OCI-LY3 (cell line): ENCODE measurements around the gene TIMM13.

Source experiments
- H2AFZ ChIP-seq: fragments of 200-600, 300-600 bp; shearing (Covaris generic); 2 replicates; pipeline ENCODE4 v1.6.0; 2014; ENCODE audit warnings: antibody characterized with exemption, low read depth, low read length
- H3K27ac ChIP-seq: fragments of 200-600, 300-600 bp; sonication (generic); 2 replicates; pipeline ENCODE4 v1.5.1; 2014; ENCODE audit warnings: mild to moderate bottlenecking, low read length, moderate library complexity, mixed read lengths
- H3K27me3 ChIP-seq: fragments of 200-600, 300-600 bp; sonication (generic); 2 replicates; pipeline ENCODE4 v1.6.1; 2014; ENCODE audit warnings: low read depth, low read length, mixed read lengths
- H3K36me3 ChIP-seq: fragments of 200-600, 300-600 bp; sonication (generic); replicated peaks from 2 replicates; pipeline ENCODE3; 2014; ENCODE audit warnings: low read depth, low read length, mixed read lengths
- H3K4me1 ChIP-seq: fragments of 300-600, 200-600 bp; sonication (generic); 2 replicates; pipeline ENCODE4 v1.6.1; 2014; ENCODE audit warnings: low read length, mixed read lengths
- H3K4me2 ChIP-seq: fragments of 200-600, 300-600 bp; sonication (generic); 2 replicates; pipeline ENCODE4 v1.6.1; 2014; ENCODE audit warnings: low read length, mixed read lengths
- H3K4me3 ChIP-seq: fragments of 300-600, 200-600 bp; sonication (generic); 2 replicates; pipeline ENCODE4 v1.5.1; 2014; ENCODE audit warnings: antibody characterized with exemption, mild to moderate bottlenecking, low read length, moderate library complexity
- H3K79me2 ChIP-seq: fragments of 300-600, 200-600 bp; shearing (Covaris generic); 2 replicates; pipeline ENCODE4 v1.6.1; 2014; ENCODE audit warnings: mild to moderate bottlenecking, low read length, mixed read lengths
- H3K9ac ChIP-seq: fragments of 300-600, 200-600 bp; shearing (Covaris generic); 2 replicates; pipeline ENCODE4 v1.6.0; 2014; ENCODE audit warnings: mild to moderate bottlenecking, low read length, moderate library complexity
- H3K9me3 ChIP-seq: fragments of 200-600, 300-600 bp; shearing (Covaris generic); 2 replicates; pipeline ENCODE4 v1.6.1; 2014; ENCODE audit warnings: low read length, mixed read lengths; ENCODE audit not compliant: insufficient read depth
- H4K20me1 ChIP-seq: fragments of 200-600, 300-600 bp; sonication (generic); 2 replicates; pipeline ENCODE4 v1.6.1; 2016; ENCODE audit warnings: low read length, mixed read lengths; ENCODE audit not compliant: insufficient read depth
- EZH2phosphoT487 ChIP-seq: fragments of 200-600 bp; shearing (Covaris generic); IDR thresholded peaks from 2 replicates; pipeline ENCODE4 v1.6.1; 2018; ENCODE audit warnings: antibody characterized with exemption, mixed run types, low read depth
- TF ChIP-seq, protein P1 (sequence below): fragments of 200-600, 300-600 bp; sonication (generic); IDR thresholded peaks from 2 replicates; pipeline ENCODE4 v1.5.1; 2014; ENCODE audit warnings: antibody characterized with exemption, low read length, low read depth

The TIMM13 gene

DNA sequence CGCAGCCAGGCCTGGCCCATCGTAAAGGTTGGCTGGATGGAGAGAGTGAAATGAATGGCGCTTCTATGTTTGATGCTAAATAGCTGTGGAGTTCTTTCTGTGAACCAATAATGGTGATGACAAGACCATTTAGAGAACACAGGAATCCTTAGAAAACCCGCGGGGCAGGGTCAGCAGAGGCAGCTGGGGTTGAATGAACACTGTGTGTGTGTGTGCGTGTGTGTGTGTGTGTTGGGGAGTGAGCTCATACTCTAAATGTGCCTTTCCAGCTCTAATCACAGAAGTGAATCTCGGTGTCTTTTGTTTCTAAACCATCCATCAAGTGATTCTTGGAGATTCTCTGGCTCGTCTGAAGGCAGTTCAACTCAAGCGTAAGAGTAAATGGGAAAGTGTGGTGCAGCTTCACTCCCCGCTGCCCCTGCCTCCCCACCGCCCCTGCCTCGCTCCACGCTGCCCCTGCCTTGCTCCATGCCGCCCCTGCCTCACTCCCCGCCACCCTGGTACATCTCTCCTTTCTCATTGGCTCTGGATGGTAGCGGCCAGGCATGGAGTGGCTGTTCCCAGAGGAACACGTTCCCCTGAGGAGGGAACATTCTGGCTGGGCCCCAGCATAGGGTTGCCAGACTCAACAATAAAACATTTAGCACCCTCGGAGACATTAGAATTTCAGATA is 46.1 kb downstream of the TIMM13 start:
- no peaks in the 10 kb centered on the region for H4K20me1 ChIP-seq
- H3K4me2 ChIP-seq, result no peak overlapping the region
- no peaks in the 10 kb centered on the region for H3K79me2 ChIP-seq
- 0 out of 2 replicates have a peak, but pooled peaks cover 5% of the 10 kb centered on the region for H3K9me3 ChIP-seq
- H3K4me1 ChIP-seq, result no peaks in the 10 kb centered on the region
- TF ChIP-seq, protein P1, sequence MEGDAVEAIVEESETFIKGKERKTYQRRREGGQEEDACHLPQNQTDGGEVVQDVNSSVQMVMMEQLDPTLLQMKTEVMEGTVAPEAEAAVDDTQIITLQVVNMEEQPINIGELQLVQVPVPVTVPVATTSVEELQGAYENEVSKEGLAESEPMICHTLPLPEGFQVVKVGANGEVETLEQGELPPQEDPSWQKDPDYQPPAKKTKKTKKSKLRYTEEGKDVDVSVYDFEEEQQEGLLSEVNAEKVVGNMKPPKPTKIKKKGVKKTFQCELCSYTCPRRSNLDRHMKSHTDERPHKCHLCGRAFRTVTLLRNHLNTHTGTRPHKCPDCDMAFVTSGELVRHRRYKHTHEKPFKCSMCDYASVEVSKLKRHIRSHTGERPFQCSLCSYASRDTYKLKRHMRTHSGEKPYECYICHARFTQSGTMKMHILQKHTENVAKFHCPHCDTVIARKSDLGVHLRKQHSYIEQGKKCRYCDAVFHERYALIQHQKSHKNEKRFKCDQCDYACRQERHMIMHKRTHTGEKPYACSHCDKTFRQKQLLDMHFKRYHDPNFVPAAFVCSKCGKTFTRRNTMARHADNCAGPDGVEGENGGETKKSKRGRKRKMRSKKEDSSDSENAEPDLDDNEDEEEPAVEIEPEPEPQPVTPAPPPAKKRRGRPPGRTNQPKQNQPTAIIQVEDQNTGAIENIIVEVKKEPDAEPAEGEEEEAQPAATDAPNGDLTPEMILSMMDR, result no peak
- no peak for TF ChIP-seq EZH2phosphoT487
- H3K4me3 ChIP-seq, result no peak overlapping the region
- H3K9ac ChIP-seq, result no peak overlapping the region
- H3K36me3 ChIP-seq, result no peaks in the 10 kb centered on the region
- H3K27me3 ChIP-seq, result no peaks in the 10 kb centered on the region
- no peak overlapping the region for H3K27ac ChIP-seq
- no peak overlapping the region for H2AFZ ChIP-seq

- Histone ChIP-seq H4K20me1 (no peaks in the 10 kb centered on the region), H3K27ac (no peak overlapping the region), H2AFZ (no peak overlapping the region), H3K9ac (no peak overlapping the region), H3K4me2 (no peak overlapping the region), H3K9me3 (0 out of 2 replicates have a peak, but pooled peaks cover 5% of the 10 kb centered on the region), H3K79me2 (no peaks in the 10 kb centered on the region), H3K27me3 (no peaks in the 10 kb centered on the region), H3K4me3 (no peak overlapping the region), H3K36me3 (no peaks in the 10 kb centered on the region), H3K4me1 (no peaks in the 10 kb centered on the region)
- no peak for TF ChIP-seq EZH2phosphoT487
- TF ChIP-seq, protein P1, result no peak
These were observed 46.8 kb downstream of the TIMM13 start for GRCh38 chr19:2380567-2380966.

- no peak for TF ChIP-seq EZH2phosphoT487
- TF ChIP-seq, protein P1, result no peak
These were observed 50.4 kb downstream of the TIMM13 start for GRCh38 chr19:2376784-2377519.

More at GRCh38 chr19:2376784-2377519, 50.4 kb downstream of the TIMM13 start:
- Histone ChIP-seq H3K9ac (no peak overlapping the region), H3K4me1 (no peaks in the 10 kb centered on the region), H4K20me1 (no peaks in the 10 kb centered on the region), H2AFZ (no peak overlapping the region), H3K36me3 (no peaks in the 10 kb centered on the region), H3K27me3 (no peaks in the 10 kb centered on the region), H3K4me3 (no peak overlapping the region), H3K27ac (no peak overlapping the region), H3K79me2 (no peaks in the 10 kb centered on the region), H3K4me2 (no peak overlapping the region), H3K9me3 (0 out of 2 replicates have a peak, but pooled peaks cover 5% of the 10 kb centered on the region)
